Measurements from ENCODE around the gene TMEM120A. TPM values are rescaled to one million over a fixed set of nuclear protein-coding genes. Genes with fewer than 3 reads are reported as not detected.
A peak's percentile ranks its signal among the peaks of the same experiment; 100 is the strongest.

The TMEM120A gene
- total RNA-seq, 4 donors from 2014 or later: 6.2 to 32.4 (median 29.0) TPM

GRCh38 chr7:75981203-75981452 is 13.3 kb downstream of the TMEM120A start:
- Histone ChIP-seq H3K27me3 (no peaks in the 10 kb centered on the region), H3K4me3 (no peak overlapping the region), H3K36me3 (peaks cover 0 to 80% of the 10 kb centered on the region in 2 donors), H3K9me3 (no peaks in the 10 kb centered on the region), H3K4me1 (peaks cover 0 to 26% (median 0%) of the 10 kb centered on the region in 3 donors), H3K27ac (no peak overlapping the region)
- WGBS, 2 donors (ENCODE audit: low coverage in 1 of 2): no CpG with 5 or more reads among the region's 12 CpGs
- ATAC-seq: no peak
- TF ChIP-seq POLR2A (IDR thresholded peaks at IDR 0.05): no peak
- no peak for TF ChIP-seq POLR2AphosphoS5 (IDR thresholded peaks at IDR 0.05)
- TF ChIP-seq EP300 (IDR thresholded peaks at IDR 0.05): no peak
- no peak for TF ChIP-seq CTCF (IDR thresholded peaks at IDR 0.05)

- TF ChIP-seq EP300 (IDR thresholded peaks at IDR 0.05): no peak
- TF ChIP-seq POLR2AphosphoS5 (IDR thresholded peaks at IDR 0.05): no peak
- TF ChIP-seq CTCF (IDR thresholded peaks at IDR 0.05): no peak
- no peak for TF ChIP-seq POLR2A (IDR thresholded peaks at IDR 0.05)
- Histone ChIP-seq H3K36me3 (peaks cover 0 to 75% of the 10 kb centered on the region in 2 donors), H3K4me3 (no peak overlapping the region), H3K27ac (no peak overlapping the region), H3K4me1 (peaks cover 0 to 23% (median 0%) of the 10 kb centered on the region in 3 donors), H3K27me3 (no peaks in the 10 kb centered on the region), H3K9me3 (no peaks in the 10 kb centered on the region)
- no CpG with 5 or more reads among the region's 29 CpGs for WGBS, 2 donors (ENCODE audit: low coverage in 1 of 2)
- ATAC-seq: no peak
These were observed 13.8 kb downstream of the TMEM120A start for GRCh38 chr7:75980430-75981202.

DNA sequence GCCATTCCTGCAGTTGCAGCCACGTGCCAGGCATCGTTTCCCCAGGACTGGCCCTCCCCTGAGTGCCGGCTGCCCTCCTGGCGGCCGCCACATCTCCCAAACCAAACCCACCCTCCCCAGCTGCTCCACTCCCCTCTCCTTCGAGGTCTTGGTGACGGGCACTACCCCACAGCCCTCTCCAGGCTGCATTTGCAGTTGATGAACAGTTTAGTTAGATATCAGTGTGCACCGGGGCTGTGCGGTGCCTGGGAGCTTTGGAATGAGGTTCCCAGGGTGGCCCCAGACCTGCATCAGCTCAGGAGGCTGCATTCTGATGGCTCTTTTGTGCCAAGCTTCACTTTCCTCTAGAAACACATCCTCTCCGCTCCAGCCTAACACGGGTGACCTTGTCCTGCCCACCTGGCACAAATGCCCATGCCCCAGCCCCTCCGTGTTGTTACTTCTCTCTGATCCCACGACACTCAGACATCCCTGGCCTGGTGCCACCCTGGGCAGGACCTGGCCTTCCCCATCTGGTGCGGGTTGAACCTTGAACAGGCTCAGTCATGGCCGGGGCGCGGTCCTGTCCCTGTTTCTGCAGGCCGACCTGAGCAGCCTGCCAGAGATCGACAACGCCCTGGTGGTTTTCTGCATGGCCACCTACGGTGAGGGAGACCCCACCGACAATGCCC is 14.5 kb downstream of the TMEM120A start:
- no peak for ATAC-seq
- TF ChIP-seq POLR2AphosphoS5 (IDR thresholded peaks at IDR 0.05): no peak
- no peak for TF ChIP-seq CTCF (IDR thresholded peaks at IDR 0.05)
- TF ChIP-seq EP300 (IDR thresholded peaks at IDR 0.05): no peak
- no peak for TF ChIP-seq POLR2A (IDR thresholded peaks at IDR 0.05)
- H3K27ac ChIP-seq: no peak overlapping the region
- no peak overlapping the region for H3K4me3 ChIP-seq
- 93 to 95% methylated on average over 3 to 8 of the region's 22 CpGs for WGBS, 2 donors (ENCODE audit: low coverage in 1 of 2)
- peaks cover 0 to 67% of the 10 kb centered on the region in 2 donors for H3K36me3 ChIP-seq
- H3K4me1 ChIP-seq: peaks cover 0 to 23% (median 0%) of the 10 kb centered on the region in 3 donors
- H3K27me3 ChIP-seq: no peaks in the 10 kb centered on the region
- H3K9me3 ChIP-seq: no peaks in the 10 kb centered on the region

- peaks cover 0 to 29% (median 0%) of the 10 kb centered on the region in 3 donors for H3K4me1 ChIP-seq
- TF ChIP-seq POLR2AphosphoS5 (IDR thresholded peaks at IDR 0.05) (peak; percentile 26), EP300 (IDR thresholded peaks at IDR 0.05) (no peak)
- peaks cover 0 to 61% of the 10 kb centered on the region in 2 donors for H3K36me3 ChIP-seq
- H3K27ac ChIP-seq: peak overlapping the region in 1 of 4 donors; percentile 2
- no peaks in the 10 kb centered on the region for H3K27me3 ChIP-seq
- H3K4me3 ChIP-seq: no peak overlapping the region
- peak; percentile 77 for ATAC-seq
- H3K9me3 ChIP-seq: no peaks in the 10 kb centered on the region
- WGBS, 2 donors (ENCODE audit: low coverage in 1 of 2): 57 to 60% methylated on average over 7 to 8 of the region's 8 CpGs
These were observed 16.7 kb downstream of the TMEM120A start for GRCh38 chr7:75977743-75978142.

- no peak overlapping the region for H3K4me3 ChIP-seq
- no peaks in the 10 kb centered on the region for H3K9me3 ChIP-seq
- 30 to 38% methylated on average over 5 of the region's 19 CpGs for WGBS, 2 donors (ENCODE audit: low coverage in 1 of 2)
- H3K4me1 ChIP-seq: peaks cover 0 to 54% (median 28%) of the 10 kb centered on the region in 3 donors
- H3K36me3 ChIP-seq: peaks cover 0 to 31% of the 10 kb centered on the region in 2 donors
- peak overlapping the region in 3 of 4 donors; percentile 55 to 71 (median 68) for H3K27ac ChIP-seq
- ATAC-seq: peak; percentile 77
- no peaks in the 10 kb centered on the region for H3K27me3 ChIP-seq
- TF ChIP-seq POLR2AphosphoS5 (IDR thresholded peaks at IDR 0.05): peak; percentile 16
- no peak for TF ChIP-seq EP300 (IDR thresholded peaks at IDR 0.05)
- TF ChIP-seq CTCF (IDR thresholded peaks at IDR 0.05): peak in 1 of 4 experiments; percentile 30
- TF ChIP-seq POLR2A (IDR thresholded peaks at IDR 0.05): no peak
These were observed 22.2 kb downstream of the TMEM120A start for GRCh38 chr7:75971961-75972763.

Measured in gastroesophageal sphincter (tissue), 4 donors.